ENCODE measurements around the gene RELB.
"Not testable (repeated sequence)": the region's sequence is repeated elsewhere in the genome, so short reads cannot be mapped to it uniquely, and the experiment has no call there.

Gene RELB

GRCh38 chr19:44959691-44960090, 41.6 kb upstream of the RELB start:
- FAIRE-seq (no peak), DNase-seq (ENCODE audit: insufficient read length, low spot score) (no peak)
- TF ChIP-seq, protein P1, sequence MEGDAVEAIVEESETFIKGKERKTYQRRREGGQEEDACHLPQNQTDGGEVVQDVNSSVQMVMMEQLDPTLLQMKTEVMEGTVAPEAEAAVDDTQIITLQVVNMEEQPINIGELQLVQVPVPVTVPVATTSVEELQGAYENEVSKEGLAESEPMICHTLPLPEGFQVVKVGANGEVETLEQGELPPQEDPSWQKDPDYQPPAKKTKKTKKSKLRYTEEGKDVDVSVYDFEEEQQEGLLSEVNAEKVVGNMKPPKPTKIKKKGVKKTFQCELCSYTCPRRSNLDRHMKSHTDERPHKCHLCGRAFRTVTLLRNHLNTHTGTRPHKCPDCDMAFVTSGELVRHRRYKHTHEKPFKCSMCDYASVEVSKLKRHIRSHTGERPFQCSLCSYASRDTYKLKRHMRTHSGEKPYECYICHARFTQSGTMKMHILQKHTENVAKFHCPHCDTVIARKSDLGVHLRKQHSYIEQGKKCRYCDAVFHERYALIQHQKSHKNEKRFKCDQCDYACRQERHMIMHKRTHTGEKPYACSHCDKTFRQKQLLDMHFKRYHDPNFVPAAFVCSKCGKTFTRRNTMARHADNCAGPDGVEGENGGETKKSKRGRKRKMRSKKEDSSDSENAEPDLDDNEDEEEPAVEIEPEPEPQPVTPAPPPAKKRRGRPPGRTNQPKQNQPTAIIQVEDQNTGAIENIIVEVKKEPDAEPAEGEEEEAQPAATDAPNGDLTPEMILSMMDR (IDR thresholded peaks at IDR 0.05; ENCODE audit: insufficient read depth, missing control alignments), result no peak

DNA sequence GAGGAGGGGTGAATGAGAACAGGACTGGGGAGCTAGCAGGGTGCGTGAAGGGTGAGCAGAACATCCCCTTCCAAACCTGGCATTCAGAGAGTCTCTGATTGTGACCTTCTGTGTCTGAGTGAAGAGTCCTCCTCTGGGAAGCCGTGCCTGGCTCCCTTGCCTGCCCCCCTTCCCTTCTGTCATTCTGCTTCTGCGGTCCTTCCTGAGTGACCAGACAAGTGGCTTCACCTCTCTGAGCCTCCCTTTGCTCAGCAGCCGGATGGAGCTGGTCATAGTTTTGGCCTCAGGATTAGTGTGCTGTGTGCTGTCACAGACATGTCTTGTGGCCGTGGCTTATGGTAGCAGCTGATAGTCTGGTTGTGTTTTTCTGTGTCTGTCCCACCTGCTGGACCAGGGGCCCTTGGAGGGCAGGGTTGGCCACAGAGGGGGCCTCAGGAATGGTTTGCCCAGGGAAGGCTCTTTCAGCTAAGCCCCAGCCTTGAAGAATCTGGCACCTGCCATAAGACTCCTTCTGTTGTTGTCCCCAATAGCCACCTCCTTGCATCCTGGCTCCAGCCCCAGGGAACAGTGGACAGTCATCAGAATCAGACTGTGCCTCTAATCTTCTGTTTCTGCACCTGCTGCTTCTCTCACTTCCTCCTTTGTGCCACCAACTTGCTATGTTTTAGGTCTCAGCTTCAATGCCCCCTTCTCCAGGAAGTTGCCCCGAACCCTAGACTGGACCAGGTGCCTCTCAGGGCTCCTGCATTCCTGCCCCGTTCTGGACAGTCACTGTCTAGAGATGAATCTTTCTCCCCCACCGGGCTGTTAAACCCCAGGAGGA, 40.1 kb upstream of the RELB start:
- FAIRE-seq (no peak), DNase-seq (ENCODE audit: insufficient read length, low spot score) (no peak)
- TF ChIP-seq, protein P1 (IDR thresholded peaks at IDR 0.05; ENCODE audit: insufficient read depth, missing control alignments), result no peak

GRCh38 chr19:44961821-44962220, 39.4 kb upstream of the RELB start:
- FAIRE-seq (no peak), DNase-seq (ENCODE audit: insufficient read length, low spot score) (no peak)
- TF ChIP-seq, protein P1 (IDR thresholded peaks at IDR 0.05; ENCODE audit: insufficient read depth, missing control alignments), result no peak

DNA sequence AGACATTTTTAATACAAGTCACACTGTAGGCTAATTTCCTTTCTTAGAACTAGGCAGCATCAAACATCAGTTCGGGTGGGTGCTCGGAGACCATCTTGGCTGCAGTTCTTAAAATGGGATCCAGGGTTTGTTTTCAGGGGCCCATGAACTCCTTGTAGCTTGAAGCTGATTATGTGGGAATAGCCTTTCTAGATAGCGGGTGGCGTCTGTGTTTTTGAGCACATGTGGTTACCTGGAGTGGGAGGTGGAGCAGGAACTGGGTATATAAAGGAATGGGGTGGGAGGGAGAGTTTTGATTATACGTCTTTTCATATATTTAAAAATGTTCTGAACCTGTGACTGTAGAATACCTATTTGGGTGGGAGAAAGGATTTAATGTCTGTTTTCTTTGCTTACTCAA, 33.1 kb upstream of the RELB start:
- TF ChIP-seq, protein P1 (IDR thresholded peaks at IDR 0.05; ENCODE audit: insufficient read depth, missing control alignments), result no peak

DNA sequence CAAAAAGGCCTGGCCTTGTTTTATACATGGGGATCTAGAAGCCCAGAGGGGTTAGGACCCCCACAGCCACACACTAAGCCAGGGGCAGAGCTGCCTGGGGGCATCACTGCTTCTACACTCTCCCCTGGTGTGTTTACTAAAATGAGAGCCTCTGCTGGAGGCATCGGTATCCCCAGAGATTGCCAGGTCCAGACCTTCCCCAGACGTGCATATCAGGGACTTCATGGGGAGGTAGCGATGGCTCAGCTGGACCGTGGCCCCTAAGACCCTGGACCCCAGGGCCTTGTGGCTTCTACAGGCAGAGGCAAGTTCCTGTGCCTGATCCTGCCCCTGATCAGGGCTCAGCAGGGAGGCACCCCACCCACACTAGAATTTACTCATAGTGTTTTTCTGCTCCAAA, 32.6 kb upstream of the RELB start:
- DNase-seq (ENCODE audit: insufficient read length, low spot score) (no peak), FAIRE-seq (no peak)
- TF ChIP-seq, protein P1 (IDR thresholded peaks at IDR 0.05; ENCODE audit: insufficient read depth, missing control alignments), result no peak

More for the DNA sequence above, 33.1 kb upstream of the RELB start:
- DNase-seq (ENCODE audit: insufficient read length, low spot score), result no peak
- no peak for FAIRE-seq

DNA sequence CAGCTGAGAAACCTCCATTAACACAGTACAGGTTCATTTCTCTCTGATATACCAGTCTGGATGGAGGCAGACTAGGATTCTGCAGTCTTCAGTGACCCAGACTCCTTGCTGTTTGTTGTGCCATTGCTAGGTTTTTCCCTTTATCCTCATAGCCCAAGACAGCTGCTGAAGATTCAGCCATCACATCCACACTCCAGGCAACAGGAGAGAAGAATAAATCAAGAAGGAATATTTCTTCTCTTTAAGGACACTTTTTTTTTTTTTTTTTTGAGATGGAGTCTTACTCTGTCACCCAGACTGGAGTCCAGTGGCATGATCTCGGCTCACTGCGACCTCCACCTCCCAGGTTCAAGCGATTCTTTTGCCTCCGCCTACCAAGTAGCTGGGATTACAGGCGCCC, 31.8 kb upstream of the RELB start:
- DNase-seq (ENCODE audit: insufficient read length, low spot score) (no peak), FAIRE-seq (no peak)
- TF ChIP-seq, protein P1 (IDR thresholded peaks at IDR 0.05; ENCODE audit: insufficient read depth, missing control alignments), result no peak

GRCh38 chr19:44971451-44971850, 29.8 kb upstream of the RELB start:
- FAIRE-seq; DNase-seq (ENCODE audit: insufficient read length, low spot score): not testable (repeated sequence)

Data from D721Med (cell line).